CD4-positive, alpha-beta T cell treated with Interleukin-6 at 100 ng/mL for 8 hours (primary cell): Measurements from ENCODE around the gene PPP5C.

ENCODE experiments used
- DNase-seq: peaks from one replicate; pipeline ENCODE4 v3.0.0-alpha.2; 2020; ENCODE audit warnings: mixed read lengths, low spot score

The PPP5C gene

DNA sequence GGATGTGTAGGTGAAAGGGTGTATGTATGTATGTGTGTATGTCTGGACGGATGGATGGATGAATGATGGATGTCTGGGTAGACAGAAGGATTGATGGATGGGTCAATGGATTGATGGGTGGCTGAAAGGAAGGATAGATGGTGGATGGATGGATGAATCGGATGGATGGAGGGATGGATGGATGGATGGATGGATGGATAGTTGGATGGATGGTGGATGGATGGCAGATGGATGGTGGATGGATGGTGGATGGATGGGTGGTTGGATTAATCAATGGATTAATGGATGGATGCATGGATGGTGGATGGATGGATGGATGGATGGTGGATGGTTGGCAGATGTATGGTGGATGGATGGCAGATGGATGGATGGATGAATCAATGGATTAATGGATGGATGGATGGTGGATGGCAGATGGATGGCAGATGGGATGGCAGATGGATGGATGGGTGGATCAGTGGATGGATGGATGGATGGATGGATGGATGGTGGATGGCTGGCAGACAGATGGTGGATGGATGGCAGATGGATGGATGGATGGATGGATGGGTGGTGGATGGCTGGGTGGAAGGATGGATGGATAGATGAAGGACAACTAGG lies 16.5 kb upstream of the PPP5C start:
- DNase-seq = no peak

GRCh38 chr19:46337487-46337886 lies 9.4 kb upstream of the PPP5C start:
- DNase-seq = no peak

DNA sequence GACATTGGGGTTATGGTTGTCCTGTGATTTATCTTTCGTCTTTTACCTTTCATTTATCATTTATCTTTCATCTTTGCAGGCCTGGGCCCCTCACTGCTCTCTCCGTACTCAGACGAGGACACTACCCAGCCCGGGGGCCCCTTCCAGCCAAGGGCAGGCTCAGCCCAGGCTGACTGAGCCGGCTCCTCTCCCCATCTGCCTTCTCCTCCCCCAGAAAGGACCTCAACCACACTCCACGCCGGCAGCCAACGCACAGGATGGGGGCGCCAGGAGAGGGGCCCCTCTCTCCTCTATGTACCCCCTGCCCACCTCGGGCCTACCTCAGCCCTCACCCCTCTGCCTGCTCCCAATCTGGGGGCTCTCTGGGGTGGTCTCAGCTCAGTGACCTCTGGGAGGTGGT lies 7.4 kb upstream of the PPP5C start:
- no peak for DNase-seq

DNA sequence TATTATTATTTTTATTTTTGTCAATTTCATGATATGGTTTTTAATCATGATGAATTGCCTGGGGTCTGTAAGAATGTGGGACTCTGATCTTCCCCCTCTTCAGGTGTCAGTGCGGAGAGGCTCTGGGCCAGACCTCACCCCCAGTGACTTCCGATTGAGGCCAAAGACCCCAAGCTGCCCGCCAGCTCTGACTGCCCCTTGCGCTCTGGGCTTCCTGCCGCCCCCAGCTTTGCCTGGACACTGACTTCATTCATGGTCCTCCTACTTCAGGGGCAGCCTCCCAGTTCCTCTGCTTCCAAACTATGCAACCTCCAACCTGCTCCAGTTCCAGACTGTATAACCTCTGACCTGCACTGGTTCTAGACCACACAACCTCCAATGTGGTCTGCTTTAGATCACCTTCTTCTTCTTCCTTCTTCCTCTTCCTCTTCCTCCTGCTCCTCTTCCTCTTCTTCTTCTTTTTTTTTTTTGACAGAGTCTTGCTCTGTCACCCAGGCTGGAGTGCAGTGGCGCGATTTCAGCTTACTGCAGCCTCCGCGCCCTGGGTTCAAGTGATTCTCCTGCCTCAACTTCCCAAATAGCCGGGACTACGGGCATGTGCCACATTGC lies 6.7 kb upstream of the PPP5C start:
- no peak for DNase-seq

DNA sequence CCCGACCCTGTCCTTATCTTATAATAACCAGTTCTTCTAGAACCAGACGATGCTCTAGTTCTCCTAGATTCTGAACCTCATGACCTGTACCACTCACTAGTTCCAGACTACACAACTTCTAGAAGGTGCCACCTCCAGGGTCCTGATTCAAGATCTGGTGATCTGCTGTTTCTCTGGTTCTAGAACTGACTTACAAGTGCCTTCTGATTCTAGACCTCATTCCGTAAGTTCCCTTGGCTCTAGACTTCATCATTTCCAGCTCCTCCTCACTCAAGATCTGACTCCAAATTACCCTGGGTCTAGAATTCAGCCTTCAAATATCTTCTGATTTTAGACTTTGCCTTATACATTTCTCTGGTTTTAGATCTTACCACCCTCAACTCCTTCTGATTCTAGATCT lies 5.0 kb upstream of the PPP5C start:
- no peak for DNase-seq

- DNase-seq = no peak
Observed at GRCh38 chr19:46344363-46344762, 2.5 kb upstream of the PPP5C start.

DNA sequence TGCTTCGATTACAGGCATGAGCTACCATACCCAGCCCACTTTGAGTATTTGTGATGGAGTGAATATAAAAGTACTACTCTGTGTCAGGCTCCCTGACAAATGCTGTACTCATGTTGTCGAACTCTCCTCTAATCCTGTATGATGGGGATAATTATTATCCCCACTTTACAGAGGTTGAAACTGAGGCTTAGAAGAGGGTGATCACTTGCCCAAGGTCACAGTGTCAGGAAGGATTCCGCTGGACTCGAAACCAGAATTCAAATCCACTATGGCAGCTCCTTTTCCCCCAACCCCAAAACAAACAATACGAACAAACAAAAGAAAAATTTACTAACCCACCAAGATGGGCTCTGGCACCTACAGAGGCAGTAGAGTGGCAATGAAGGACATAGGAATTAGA lies 1.7 kb upstream of the PPP5C start:
- DNase-seq = no peak

GRCh38 chr19:46347572-46347883 lies 641 bp downstream of the PPP5C start:
- no peak for DNase-seq

- no peak for DNase-seq
Observed at GRCh38 chr19:46347985-46348384, 1.1 kb downstream of the PPP5C start.

- DNase-seq = no peak
Observed at GRCh38 chr19:46349311-46349993, 2.6 kb downstream of the PPP5C start.

GRCh38 chr19:46350029-46350757 lies 3.3 kb downstream of the PPP5C start:
- DNase-seq = no peak

DNA sequence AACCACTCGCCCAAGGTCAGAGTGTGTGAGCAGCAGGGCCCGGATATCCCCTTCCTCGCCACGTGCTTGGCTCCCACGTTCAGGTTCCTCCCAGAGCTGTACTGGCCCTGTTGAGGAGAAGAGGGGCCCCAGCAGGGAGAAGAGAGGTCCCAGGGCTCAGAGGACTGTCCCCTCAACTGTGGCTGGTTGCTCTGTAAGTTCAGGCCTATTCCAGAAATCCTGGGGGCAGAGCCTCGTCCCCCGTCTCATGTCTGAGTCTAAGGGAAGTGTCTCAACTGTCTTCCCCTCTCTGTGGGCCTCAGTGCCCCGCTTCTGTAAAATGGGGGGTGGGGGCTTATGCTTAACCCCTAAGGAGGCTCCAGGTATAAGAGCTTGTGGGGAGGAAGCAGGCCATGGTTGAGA lies 3.9 kb downstream of the PPP5C start:
- peak; percentile 25 for DNase-seq

DNA sequence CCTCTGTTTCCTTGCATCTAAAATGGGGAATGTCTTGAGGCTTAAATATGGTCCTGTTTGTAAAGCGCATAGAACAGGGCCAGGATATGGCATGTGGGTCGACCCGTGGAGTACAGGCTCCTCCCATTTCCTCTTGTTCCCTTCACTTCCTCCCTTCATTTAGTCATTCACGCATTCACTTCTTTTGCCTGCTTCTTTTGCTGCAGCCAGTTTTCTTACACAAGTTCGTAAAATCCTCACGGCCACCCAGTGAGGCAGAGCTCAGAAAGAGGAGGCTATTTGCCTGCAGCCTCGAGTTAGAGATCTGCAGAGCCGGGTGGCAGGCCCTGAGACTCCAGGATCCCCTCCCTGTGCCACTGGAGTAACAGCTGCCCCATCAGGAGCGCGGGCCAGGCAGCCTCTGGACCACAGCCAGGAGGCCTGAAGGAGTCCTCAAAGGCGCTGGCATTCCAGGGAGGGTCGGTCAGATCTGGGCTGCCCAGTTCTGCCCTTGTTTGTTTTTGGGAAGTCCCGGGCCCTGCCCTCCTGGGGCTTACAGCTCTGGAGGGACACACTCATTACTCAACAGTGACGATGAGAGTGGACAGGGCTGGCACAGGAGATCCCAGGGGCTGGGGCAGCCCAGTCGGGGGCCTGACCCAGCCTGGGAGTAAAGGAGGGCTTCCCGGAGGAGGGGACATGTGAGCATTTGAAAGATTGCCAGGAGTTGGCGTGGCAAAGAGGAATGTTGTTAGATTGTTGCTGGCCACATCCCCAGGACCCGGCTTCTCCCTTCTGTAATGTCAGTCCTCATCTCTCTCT lies 4.6 kb downstream of the PPP5C start:
- peak; percentile 41 for DNase-seq

DNA sequence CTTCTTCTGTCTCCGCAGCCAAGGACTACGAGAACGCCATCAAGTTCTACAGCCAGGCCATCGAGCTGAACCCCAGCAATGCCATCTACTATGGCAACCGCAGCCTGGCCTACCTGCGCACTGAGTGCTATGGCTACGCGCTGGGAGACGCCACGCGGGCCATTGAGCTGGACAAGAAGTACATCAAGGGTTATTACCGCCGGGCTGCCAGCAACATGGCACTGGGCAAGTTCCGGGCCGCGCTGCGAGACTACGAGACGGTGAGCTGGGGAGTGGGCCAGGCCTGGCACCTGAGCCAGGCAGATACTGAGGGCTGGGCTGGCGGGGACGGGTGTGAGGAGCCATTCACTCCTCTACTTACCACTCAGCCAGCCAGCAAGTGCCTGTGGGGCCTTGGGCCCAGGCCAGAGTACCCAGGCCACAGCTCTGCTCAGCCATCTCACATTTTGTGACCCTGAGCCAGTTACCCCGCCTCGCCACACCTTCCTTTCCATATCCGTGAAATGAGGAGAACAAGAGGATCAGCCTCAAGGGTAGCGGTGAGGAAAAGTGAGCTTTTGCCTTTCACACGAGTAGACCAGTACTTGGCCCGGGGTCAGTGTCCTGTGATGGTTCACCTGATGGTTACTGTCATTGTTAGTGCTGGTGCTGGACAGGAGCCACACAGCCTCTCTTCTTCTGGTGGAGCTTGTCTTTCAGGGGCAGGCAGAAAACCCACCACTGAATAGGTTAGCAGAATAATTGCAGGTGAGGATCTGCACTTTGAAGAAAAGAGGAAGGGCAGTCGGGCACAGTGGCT lies 7.0 kb downstream of the PPP5C start:
- DNase-seq = no peak

- no peak for DNase-seq
Observed at GRCh38 chr19:46355234-46356148, 8.6 kb downstream of the PPP5C start.

DNA sequence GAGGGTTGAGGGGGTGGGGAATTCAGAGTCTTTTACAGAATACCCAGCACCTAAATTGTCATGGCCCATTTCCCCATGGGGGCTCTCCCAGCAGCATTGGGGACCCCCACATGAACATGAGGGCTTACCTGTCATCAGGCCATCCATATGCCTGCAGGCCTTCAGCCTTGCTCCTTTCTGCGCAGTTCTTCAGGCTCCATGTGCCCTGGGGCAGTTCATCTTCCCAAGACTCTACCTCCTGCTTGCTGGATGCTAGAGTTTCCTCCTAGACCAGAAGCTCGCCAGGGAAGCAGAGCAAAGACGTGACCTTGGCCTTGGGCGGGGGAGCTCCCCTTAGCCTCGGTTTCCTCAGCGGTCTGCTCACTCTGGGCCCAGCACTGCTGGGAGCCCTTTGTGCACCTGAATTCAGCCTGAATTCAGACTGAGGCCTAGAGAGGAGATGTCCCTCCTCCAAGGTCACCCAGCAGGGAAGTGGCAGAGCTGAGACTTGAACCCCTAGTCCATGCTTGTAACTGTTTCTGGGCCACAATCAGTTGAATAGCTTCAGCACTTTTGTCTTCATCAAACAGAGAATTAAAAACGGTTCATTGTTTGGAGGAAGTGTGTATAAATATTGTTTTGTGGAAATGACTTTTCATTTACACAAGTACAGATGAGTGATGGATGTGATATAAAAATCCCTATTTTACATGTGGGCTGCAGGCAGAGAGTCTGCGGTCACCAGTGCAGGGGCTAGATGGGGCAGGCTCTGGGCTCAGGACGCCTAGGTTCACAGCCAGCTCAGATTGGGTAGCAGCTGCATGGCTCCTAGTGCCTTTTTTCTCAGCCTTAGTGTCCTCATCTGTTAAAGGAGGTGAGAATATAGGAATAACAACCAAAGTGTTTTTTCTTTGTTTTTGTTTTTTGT lies 9.5 kb downstream of the PPP5C start:
- DNase-seq = no peak

DNA sequence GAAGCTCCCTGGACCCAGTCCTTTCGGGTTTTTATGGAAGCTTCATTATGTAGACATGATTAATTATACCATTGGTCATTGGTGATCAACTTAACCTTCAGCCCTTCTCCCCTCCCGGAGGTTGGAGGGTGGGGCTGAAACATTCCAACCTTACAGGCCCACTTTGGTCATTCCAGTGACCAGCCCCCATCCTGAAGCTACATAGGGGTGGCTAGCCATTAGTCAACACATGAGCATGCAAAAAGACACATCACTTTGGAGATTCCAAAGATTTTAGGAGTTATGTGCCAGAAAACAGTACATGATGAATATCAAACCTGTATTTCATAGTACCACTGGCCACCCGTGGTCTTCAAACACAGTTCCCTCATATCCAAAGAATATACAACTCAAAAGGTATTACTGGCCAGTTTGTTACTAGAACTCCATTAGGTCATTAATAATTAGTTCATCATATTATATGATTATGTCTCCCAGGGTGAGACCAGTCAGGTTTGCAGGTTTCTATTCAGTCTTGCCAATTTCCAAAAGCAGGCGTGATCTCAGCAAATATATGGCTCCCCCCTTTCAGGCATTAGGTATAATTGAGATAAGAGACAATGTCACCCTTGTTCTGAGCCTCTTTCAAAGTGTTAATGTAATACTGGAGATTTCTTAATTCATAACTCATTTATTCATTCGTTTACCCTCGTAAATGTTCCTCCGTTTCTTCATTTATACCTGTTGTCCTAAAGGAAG lies 11.1 kb downstream of the PPP5C start:
- no peak for DNase-seq

GRCh38 chr19:46361915-46362314 lies 15.0 kb downstream of the PPP5C start:
- DNase-seq = peak; percentile 21

- no peak for DNase-seq
Observed at GRCh38 chr19:46364359-46364758, 17.5 kb downstream of the PPP5C start.
